Activated T-helper 2 cell treated with anti-CD3 and anti-CD28 coated beads, Interferon-gamma antibody, Interleukin-2, Interleukin-4, amounts not matched to agents 10 μg/mL and 5 μg/mL and 100 μg/mL, durations not matched to agents 14 hours and 24 hours and 36 hours (primary cell): ENCODE data around the gene VN1R4. TPM values are rescaled to one million over a fixed set of nuclear protein-coding genes. Genes with fewer than 3 reads are reported as not detected.
"Not testable (repeated sequence)": the region's sequence is repeated elsewhere in the genome, so short reads cannot be mapped to it uniquely, and the experiment has no call there.

Experiments
- DNase-seq: peaks from one replicate; pipeline ENCODE4 v3.0.0; 2021; ENCODE audit warnings: low spot score
- H3K27ac Mint-ChIP-seq: one replicate; pipeline ENCODE4 v1.8.0; 2021; ENCODE audit warnings: mixed read lengths
- H3K27me3 Mint-ChIP-seq: one replicate; pipeline ENCODE4 v1.8.0; 2021; ENCODE audit warnings: low read depth, mixed read lengths
- H3K36me3 Mint-ChIP-seq: one replicate; pipeline ENCODE4 v1.8.0; 2021; ENCODE audit warnings: low read depth, mixed read lengths
- H3K4me1 Mint-ChIP-seq: one replicate; pipeline ENCODE4 v1.8.0; 2021; ENCODE audit warnings: low read depth, mixed read lengths
- H3K4me3 Mint-ChIP-seq: one replicate; pipeline ENCODE4 v1.8.0; 2021; ENCODE audit warnings: low read depth, mild to moderate bottlenecking, moderate library complexity, mixed read lengths
- H3K9me3 Mint-ChIP-seq: one replicate; pipeline ENCODE4 v1.8.0; 2021; ENCODE audit warnings: mixed read lengths
- intact Hi-C: fragments of 100-400 bp; cut with micrococcal nuclease; formaldehyde crosslinking; loops from one replicate; pipeline ENCODE4 v1.15.1; 2023
- total RNA-seq: library from RNA; stranded (reverse); gene quantifications from 2 replicates; pipeline ENCODE4 v1.2.3, GENCODE V29; 2022

Gene VN1R4
- total RNA-seq, 1 donor from 2014 or later, result not detected

- peaks cover 9% of the 10 kb centered on the region for H3K36me3 Mint-ChIP-seq
- no peak within 1 kb of the TSS for H3K27ac Mint-ChIP-seq
- H3K4me1 Mint-ChIP-seq, result peaks cover 3% of the 10 kb centered on the region
- intact Hi-C loops, result no loop called here
- H3K9me3 Mint-ChIP-seq, result peaks cover 70% of the 10 kb centered on the region
- no peaks in the 10 kb centered on the region for H3K27me3 Mint-ChIP-seq
- peak; percentile 51 for DNase-seq
- H3K4me3 Mint-ChIP-seq, result peak within 1 kb of the TSS; percentile 78
Observed at GRCh38 chr19:53254411-53255341, 12.8 kb downstream of the VN1R4 start, which contains the start of gene ZNF677. Gene ZNF677 (minus strand): TSS chr19:53254873. CDS start chr19:53251550, 3,323 bp downstream.

DNA sequence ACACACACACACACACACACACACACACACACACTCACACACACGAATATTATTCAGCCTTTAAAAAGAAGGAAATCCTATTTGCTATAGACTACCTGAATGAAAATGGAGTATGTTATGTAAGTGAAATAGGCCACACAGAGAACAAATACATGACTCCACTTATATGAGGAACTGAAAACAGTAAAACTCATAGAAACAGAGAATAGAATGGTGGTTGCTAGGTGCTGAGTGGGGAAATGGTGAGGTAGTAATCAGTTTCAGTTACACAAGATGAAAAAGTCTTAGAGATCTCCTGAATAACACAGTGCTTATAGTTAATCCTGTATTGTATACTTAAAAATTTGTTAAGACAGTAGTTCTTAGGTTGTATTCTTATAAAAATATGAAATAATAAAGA, 21.0 kb downstream of the VN1R4 start:
- Mint-ChIP-seq H3K9me3 (peaks cover 84% of the 10 kb centered on the region), H3K27me3 (no peaks in the 10 kb centered on the region), H3K36me3 (peaks cover 8% of the 10 kb centered on the region), H3K4me3 (no peak overlapping the region), H3K4me1 (no peaks in the 10 kb centered on the region), H3K27ac (no peak overlapping the region)
- intact Hi-C loops, result no loop called here
- no peak for DNase-seq

DNA sequence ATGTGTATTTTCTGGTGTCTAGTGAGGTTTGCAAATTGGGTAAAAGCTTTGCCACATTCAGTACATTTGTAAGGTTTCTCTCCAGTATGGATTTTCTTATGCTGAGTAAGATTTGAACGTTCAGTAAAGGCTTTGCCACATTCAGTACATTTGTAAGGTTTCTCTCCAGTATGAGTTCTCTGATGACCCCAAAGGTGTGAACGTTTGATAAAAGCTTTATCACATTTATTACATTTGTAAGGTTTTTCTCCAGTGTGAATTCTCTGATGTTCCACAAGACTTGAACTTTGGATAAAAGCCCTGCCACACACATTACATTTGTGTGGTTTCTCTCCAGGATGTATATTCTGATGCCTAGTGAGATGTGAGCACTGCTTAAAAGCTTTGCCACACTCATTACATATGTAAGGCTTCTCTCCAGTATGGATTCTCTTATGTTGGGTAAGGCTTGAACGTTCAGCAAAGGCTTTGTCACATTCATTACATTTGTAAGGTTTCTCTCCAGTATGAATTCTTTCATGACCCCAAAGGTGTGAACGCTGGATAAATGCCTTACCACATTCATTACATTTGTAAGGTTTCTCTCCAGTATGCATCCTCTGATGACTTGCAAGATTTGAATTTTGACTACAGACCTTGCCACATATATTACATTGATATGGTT, 30.3 kb downstream of the VN1R4 start:
- Mint-ChIP-seq H3K4me3 (no peak overlapping the region), H3K9me3 (peaks cover 87% of the 10 kb centered on the region), H3K27ac (no peak overlapping the region), H3K4me1 (no peaks in the 10 kb centered on the region), H3K27me3 (no peaks in the 10 kb centered on the region), H3K36me3 (peaks cover 15% of the 10 kb centered on the region)
- no peak for DNase-seq
- intact Hi-C loops, result no loop called here

DNA sequence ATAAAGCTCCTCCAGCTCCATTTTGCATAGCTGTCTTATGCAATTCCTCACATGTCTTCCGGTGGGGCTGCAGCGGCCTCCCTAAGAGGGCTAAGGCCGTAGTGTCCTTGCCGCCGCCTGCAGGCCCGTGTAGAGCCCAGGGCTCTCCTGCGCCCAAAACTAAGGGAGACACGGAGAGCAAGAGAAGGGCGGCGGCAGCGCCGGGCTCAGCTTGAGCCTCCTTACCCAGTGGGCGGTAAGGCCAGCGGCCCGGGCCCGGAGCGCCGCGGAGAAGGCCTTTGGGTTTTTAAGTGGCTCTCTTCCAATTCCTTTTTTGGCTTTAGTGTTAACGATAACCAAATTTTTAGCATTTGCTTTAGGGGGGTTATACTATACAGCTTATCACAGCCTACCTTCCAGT, 42.9 kb downstream of the VN1R4 start:
- Mint-ChIP-seq H3K4me1 (no peaks in the 10 kb centered on the region), H3K27me3 (no peaks in the 10 kb centered on the region), H3K9me3 (peaks cover 65% of the 10 kb centered on the region), H3K36me3 (peaks cover 12% of the 10 kb centered on the region), H3K27ac (no peak overlapping the region), H3K4me3 (no peak overlapping the region)
- no peak for DNase-seq
- intact Hi-C loops, result no loop called here

DNA sequence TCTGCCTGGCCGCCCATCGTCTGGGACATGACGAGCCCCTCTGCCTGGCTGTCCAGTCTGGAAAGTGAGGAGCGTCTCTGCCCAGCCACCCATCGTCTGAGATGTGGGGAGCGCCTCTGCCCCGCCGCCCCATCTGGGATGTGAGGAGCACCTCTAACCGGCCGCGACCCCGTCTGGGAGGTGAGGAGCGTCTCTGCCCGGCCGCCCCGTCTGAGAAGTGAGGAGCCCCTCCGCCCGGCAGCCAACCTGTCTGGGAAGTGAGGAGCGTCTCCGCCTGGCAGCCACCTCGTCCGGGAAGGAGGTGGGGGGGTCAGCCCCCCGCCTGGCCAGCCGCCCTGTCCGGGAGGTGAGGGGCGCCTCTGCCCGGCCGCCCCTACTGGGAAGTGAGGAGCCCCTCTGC, 44.8 kb downstream of the VN1R4 start:
- H3K27ac Mint-ChIP-seq, H3K4me1 Mint-ChIP-seq, H3K4me3 Mint-ChIP-seq, intact Hi-C loops, H3K27me3 Mint-ChIP-seq, DNase-seq: not testable (repeated sequence)
- Mint-ChIP-seq H3K36me3 (peaks cover 11% of the 10 kb centered on the region), H3K9me3 (peaks cover 66% of the 10 kb centered on the region)

Other genes starting within 250 kb of the VN1R4 start
- gene ERVV-2, start 223.0 kb downstream of the VN1R4 start, total RNA-seq, result not detected in 2 replicates
- 35.3 and 39.3 TPM in 2 replicates for gene ZNF160, start 164.3 kb downstream of the VN1R4 start, total RNA-seq
- gene ZNF415, start 134.8 kb downstream of the VN1R4 start, total RNA-seq, result 0.39 and 0.41 TPM in 2 replicates
- 5.4 and 7.8 TPM in 2 replicates for gene ZNF347, start 108.7 kb downstream of the VN1R4 start, total RNA-seq
- 2.1 and 3.1 TPM in 2 replicates for gene ZNF665, start 74.4 kb downstream of the VN1R4 start, total RNA-seq
- gene ZNF677, start 12.8 kb downstream of the VN1R4 start, total RNA-seq, result 1.6 and 1.8 TPM in 2 replicates
- not detected in 2 replicates for gene VN1R2, start 9.4 kb downstream of the VN1R4 start, total RNA-seq
- gene ZNF845, start 66.0 kb upstream of the VN1R4 start, total RNA-seq, result 5.6 and 5.9 TPM in 2 replicates
- gene ZNF525, start 98.0 kb upstream of the VN1R4 start, total RNA-seq, result 14.2 and 15.0 TPM in 2 replicates
- 10.5 TPM in 2 replicates for gene ZNF765, start 127.4 kb upstream of the VN1R4 start, total RNA-seq
- gene ZNF761, start 164.3 kb upstream of the VN1R4 start, total RNA-seq, result 12.1 and 12.2 TPM in 2 replicates
- gene ZNF813, start 200.0 kb upstream of the VN1R4 start, total RNA-seq, result 3.4 TPM in 2 replicates